ENCODE data around the gene CHST7.

The CHST7 gene

GRCh38 chrX:46567388-46567787 lies 6.2 kb upstream of the CHST7 start:
- Histone ChIP-seq H2AFZ (ENCODE audit: low read depth, low read length, severe bottlenecking) (no peak overlapping the region), H3K79me2 (ENCODE audit: insufficient read depth, low read length) (no peaks in the 10 kb centered on the region), H3K9me2 (replicated peaks; ENCODE audit: insufficient read depth, low read length) (no peaks in the 10 kb centered on the region), H3K27ac (ENCODE audit: low read depth, low read length) (no peak overlapping the region), H4K20me1 (ENCODE audit: low read depth, low read length) (no peaks in the 10 kb centered on the region), H3K36me3 (ENCODE audit: low read length) (no peaks in the 10 kb centered on the region), H3K4me2 (ENCODE audit: low read depth, low read length, poor library complexity, severe bottlenecking) (no peak overlapping the region), H3F3A (ENCODE audit: insufficient read depth) (0 out of 2 replicates have a peak, but pooled peaks cover 5% of the 10 kb centered on the region), H3K9ac (ENCODE audit: low read length) (no peak overlapping the region), H3K27me3 (ENCODE audit: low read length) (no peaks in the 10 kb centered on the region), H3K9me3 (ENCODE audit: insufficient read depth, low read length) (no peaks in the 10 kb centered on the region), H3K4me3 (ENCODE audit: insufficient read depth, low read length, poor library complexity, severe bottlenecking) (no peak overlapping the region)
- no peak for TF ChIP-seq EZH2phosphoT487 (conservative IDR thresholded peaks at IDR 0.05; ENCODE audit: low read length)
- no peak for TF ChIP-seq CTCF (IDR thresholded peaks at IDR 0.05; ENCODE audit: insufficient read depth, low read length, poor library complexity, severe bottlenecking)

- no peaks in the 10 kb centered on the region for H3K79me2 ChIP-seq (ENCODE audit: insufficient read depth, low read length)
- H3K4me2 ChIP-seq (ENCODE audit: low read depth, low read length, poor library complexity, severe bottlenecking): no peak overlapping the region
- no peaks in the 10 kb centered on the region for H3K9me2 ChIP-seq (replicated peaks; ENCODE audit: insufficient read depth, low read length)
- no peak overlapping the region for H2AFZ ChIP-seq (ENCODE audit: low read depth, low read length, severe bottlenecking)
- no peak for TF ChIP-seq EZH2phosphoT487 (conservative IDR thresholded peaks at IDR 0.05; ENCODE audit: low read length)
- no peak for TF ChIP-seq CTCF (IDR thresholded peaks at IDR 0.05; ENCODE audit: insufficient read depth, low read length, poor library complexity, severe bottlenecking)
- H3K9ac ChIP-seq (ENCODE audit: low read length): no peak overlapping the region
- H3K4me3 ChIP-seq (ENCODE audit: insufficient read depth, low read length, poor library complexity, severe bottlenecking): no peak overlapping the region
- H3K36me3 ChIP-seq (ENCODE audit: low read length): no peaks in the 10 kb centered on the region
- H3K9me3 ChIP-seq (ENCODE audit: insufficient read depth, low read length): no peaks in the 10 kb centered on the region
- H3F3A ChIP-seq (ENCODE audit: insufficient read depth): peaks cover 11% of the 10 kb centered on the region; the same call in 1 of the 2 replicates
- no peaks in the 10 kb centered on the region for H4K20me1 ChIP-seq (ENCODE audit: low read depth, low read length)
- H3K27ac ChIP-seq (ENCODE audit: low read depth, low read length): no peak overlapping the region
- no peaks in the 10 kb centered on the region for H3K27me3 ChIP-seq (ENCODE audit: low read length)
Observed at GRCh38 chrX:46569621-46570020, 3.9 kb upstream of the CHST7 start.

GRCh38 chrX:46571423-46572339 lies 1.9 kb upstream of the CHST7 start:
- Histone ChIP-seq H3K27ac (ENCODE audit: low read depth, low read length) (no peak overlapping the region), H3K79me2 (ENCODE audit: insufficient read depth, low read length) (no peaks in the 10 kb centered on the region), H2AFZ (ENCODE audit: low read depth, low read length, severe bottlenecking) (no peak overlapping the region), H3K4me3 (ENCODE audit: insufficient read depth, low read length, poor library complexity, severe bottlenecking) (no peak overlapping the region), H3K9ac (ENCODE audit: low read length) (no peak overlapping the region), H4K20me1 (ENCODE audit: low read depth, low read length) (no peaks in the 10 kb centered on the region), H3K27me3 (ENCODE audit: low read length) (no peaks in the 10 kb centered on the region), H3K9me2 (replicated peaks; ENCODE audit: insufficient read depth, low read length) (no peaks in the 10 kb centered on the region), H3K9me3 (ENCODE audit: insufficient read depth, low read length) (no peaks in the 10 kb centered on the region), H3K36me3 (ENCODE audit: low read length) (no peaks in the 10 kb centered on the region), H3K4me2 (ENCODE audit: low read depth, low read length, poor library complexity, severe bottlenecking) (no peak overlapping the region), H3F3A (ENCODE audit: insufficient read depth) (peaks cover 11% of the 10 kb centered on the region; the same call in 1 of the 2 replicates)
- TF ChIP-seq EZH2phosphoT487 (conservative IDR thresholded peaks at IDR 0.05; ENCODE audit: low read length): no peak
- TF ChIP-seq CTCF (IDR thresholded peaks at IDR 0.05; ENCODE audit: insufficient read depth, low read length, poor library complexity, severe bottlenecking): no peak

Data from SU-DHL-6 (cell line).